GM13977 (cell line): ENCODE measurements around the gene HSD17B3.

ENCODE experiments used
- DNase-seq: peaks from one replicate; pipeline ENCODE4 v3.0.0; 2012; ENCODE audit warnings: low spot score
- in situ Hi-C: fragments of 300-500 bp; cut with MboI; formaldehyde crosslinking; loops from one replicate; pipeline ENCODE4 v1.12.0; 2022; ENCODE audit warnings: low sequenced_read_pairs, low pct_unique_long_range_greater_than_20kb, mixed read lengths, inconsistent platforms; ENCODE audit not compliant: unreplicated experiment
- TF ChIP-seq, protein P1 (sequence below): IDR thresholded peaks from 2 replicates; pipeline ENCODE4 v1.5.1; 2012; ENCODE audit warnings: mild to moderate bottlenecking, control low read depth; ENCODE audit not compliant: insufficient read depth; ENCODE audit errors: extremely low read depth, missing control alignments

HSD17B3 gene

DNA sequence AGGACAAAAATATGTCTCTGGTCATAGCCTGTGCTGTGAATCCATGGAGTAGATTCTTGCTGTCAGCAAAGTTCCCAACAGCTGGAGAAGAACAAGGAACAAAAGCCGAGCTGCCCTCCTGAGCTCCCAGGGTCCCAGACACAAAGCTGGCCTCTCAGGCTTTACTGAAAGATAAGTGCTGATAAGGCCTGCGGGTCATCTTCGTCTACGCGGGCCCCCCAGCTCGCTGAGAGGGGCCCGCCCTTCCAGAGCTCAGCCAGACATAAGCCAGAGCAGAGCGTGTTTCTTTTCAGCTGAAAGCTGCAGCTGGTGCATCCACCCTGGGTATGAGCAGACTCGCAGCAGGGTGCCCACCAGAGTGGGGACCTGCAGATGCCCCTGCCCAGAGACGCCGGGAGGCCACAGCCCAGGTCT, 84.7 kb downstream of the HSD17B3 start:
- in situ Hi-C loops = no loop called here
- no peak for DNase-seq
- TF ChIP-seq, protein P1, sequence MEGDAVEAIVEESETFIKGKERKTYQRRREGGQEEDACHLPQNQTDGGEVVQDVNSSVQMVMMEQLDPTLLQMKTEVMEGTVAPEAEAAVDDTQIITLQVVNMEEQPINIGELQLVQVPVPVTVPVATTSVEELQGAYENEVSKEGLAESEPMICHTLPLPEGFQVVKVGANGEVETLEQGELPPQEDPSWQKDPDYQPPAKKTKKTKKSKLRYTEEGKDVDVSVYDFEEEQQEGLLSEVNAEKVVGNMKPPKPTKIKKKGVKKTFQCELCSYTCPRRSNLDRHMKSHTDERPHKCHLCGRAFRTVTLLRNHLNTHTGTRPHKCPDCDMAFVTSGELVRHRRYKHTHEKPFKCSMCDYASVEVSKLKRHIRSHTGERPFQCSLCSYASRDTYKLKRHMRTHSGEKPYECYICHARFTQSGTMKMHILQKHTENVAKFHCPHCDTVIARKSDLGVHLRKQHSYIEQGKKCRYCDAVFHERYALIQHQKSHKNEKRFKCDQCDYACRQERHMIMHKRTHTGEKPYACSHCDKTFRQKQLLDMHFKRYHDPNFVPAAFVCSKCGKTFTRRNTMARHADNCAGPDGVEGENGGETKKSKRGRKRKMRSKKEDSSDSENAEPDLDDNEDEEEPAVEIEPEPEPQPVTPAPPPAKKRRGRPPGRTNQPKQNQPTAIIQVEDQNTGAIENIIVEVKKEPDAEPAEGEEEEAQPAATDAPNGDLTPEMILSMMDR = no peak

DNA sequence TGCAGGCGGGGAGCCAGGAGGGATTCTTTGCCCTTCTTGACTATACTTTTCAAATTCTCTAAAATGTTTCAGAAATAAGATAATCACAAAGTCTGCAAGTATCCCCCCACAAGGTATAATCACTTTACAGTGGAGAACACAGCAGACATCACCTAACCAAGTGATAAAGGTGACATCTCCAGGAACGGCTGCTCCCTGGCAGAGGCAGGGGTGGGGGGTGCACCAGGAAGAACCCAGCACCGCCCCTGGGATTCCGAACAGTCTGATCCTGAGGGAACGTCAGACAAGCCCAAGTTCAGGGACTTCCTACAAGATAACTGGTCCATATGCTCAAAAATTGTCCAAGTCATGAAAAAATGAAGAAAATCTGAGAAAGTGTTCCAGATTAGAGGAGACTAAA, 85.4 kb downstream of the HSD17B3 start:
- DNase-seq = no peak
- TF ChIP-seq, protein P1 = no peak
- in situ Hi-C loops = no loop called here

DNA sequence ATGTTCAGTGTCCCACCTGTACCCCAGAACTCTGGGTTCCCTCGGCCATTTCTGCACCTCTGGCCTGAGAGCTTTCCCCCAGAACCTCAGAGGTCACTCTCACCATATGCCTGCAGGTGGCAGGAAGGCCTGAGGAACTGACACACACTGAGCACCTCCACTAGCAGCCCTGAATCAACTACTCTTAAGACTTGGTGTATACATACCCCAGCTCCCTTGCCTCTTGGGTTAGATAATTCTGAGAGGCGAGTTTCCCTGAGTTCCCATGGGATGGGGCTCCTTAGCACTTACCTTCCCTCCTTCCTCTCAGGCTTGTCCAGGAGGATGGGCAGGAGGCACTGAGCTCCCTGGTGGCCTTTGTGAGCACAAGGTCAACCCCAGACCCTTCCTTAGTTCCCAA, 86.1 kb downstream of the HSD17B3 start:
- TF ChIP-seq, protein P1 = no peak
- in situ Hi-C loops = no loop called here

DNA sequence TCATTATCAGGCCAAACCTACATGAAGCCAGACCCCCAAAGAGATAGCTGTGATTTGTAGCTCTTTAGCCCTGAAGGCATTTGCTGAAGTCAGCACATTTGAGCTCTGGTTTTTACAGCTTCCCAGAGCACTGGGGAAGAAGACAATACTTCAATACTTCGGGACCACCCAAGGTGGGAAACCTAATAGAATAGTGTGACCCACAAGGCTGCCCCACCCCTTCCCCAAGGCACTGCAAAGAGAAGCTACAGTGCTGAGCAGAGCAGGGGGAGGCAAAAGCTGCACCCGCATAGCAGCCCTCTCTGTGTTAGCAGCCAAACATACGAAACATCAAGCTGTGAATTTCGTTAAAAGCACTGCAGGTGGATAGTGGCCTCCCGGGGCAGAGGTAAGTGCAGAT, 87.3 kb downstream of the HSD17B3 start:
- no peak for DNase-seq
- TF ChIP-seq, protein P1 = no peak
- in situ Hi-C loops = no loop called here

More for the DNA sequence above, 86.1 kb downstream of the HSD17B3 start:
- DNase-seq = no peak

DNA sequence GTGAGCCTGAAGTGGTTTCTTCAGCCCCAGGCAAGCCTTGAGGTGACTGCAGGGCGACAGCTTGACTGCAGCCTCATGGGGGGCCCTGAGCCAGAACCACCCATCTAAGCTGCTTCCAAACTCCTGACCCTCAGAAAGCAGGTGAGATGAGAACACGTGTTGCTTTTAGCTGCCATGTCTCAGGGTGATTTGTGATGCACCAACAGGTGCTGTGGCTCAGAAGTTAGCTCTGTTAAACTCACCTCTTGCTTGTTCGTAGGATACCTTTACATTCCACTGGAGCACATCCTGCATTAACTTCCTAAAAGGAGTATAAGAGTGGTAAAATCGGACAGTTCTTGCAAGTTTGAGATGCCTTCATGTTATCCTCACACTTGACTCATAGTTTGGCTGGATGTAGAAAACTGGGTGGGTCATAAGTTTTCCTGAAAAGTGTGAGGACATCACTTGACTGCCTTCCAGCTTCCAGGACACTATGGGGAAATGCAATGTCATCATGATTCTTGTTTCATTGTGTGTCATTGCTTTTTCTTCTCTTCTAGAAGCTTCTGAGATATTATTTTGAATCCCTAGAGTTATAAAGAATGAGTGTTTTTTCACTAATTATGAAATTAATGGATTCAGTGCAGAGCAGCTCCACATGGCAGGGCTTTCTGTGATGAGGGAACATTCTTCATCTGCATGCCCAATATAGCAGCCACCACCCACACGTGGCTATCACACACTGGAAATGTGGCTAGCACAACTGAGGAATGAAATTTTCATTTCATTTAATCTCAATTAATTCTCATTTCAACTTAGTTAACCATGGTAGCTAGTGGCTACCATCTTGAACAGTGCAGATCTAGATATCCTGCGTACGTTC, 92.3 kb downstream of the HSD17B3 start:
- TF ChIP-seq, protein P1 = no peak
- in situ Hi-C loops = no loop called here
- no peak for DNase-seq

DNA sequence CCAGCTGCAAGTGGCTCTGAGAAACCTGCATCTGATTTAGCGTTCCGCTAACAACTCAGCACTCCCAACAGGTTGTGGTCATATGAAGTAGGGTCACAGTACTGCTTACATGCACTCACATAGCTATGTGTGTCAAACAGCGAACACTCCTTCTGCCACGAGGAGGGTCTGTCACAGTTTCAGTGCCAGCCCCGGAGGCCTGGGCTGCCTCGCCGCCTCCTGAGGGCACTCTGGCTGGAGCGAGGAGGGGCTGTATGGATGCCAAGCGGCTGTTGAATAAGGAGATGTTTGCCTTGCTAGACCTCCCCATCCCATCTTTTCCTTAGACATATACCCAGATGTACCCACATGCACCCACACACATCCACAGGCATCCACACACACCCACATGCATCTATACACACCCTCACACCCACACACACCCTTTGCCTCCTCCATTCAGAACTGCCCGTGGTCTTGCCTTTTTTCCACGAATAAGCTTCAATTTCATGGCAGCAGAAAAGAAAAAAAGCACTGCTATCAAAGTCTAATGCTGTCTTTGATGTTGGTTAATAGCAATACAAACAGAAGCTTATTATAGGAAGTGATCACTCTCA, 95.7 kb downstream of the HSD17B3 start:
- in situ Hi-C loops = no loop called here
- TF ChIP-seq, protein P1 = no peak
- DNase-seq = no peak
